Occipital lobe (tissue), 2 donors: ENCODE data around the gene BGLAP. TPM values are rescaled to one million over a fixed set of nuclear protein-coding genes. Genes with fewer than 3 reads are reported as not detected.

Experiments
- DNase-seq: peaks from one replicate; lab custom pipeline; 2025; lab: John Stamatoyannopoulos, UW
- total RNA-seq: library from RNA; depleted of rRNA; stranded (reverse); fragments of >200 nt; gene quantifications from one replicate; pipeline ENCODE4 v1.2.3, GENCODE V29; 2014

The BGLAP gene
- total RNA-seq, 1 donor from 2014 or later = not detected

- DNase-seq = no peak
These were observed 15.2 kb upstream of the BGLAP start for GRCh38 chr1:156226782-156227181.

GRCh38 chr1:156228501-156228900 is 13.5 kb upstream of the BGLAP start:
- no peak for DNase-seq

GRCh38 chr1:156229809-156230472 is 12.0 kb upstream of the BGLAP start:
- DNase-seq = no peak

- DNase-seq = no peak
These were observed 11.5 kb upstream of the BGLAP start for GRCh38 chr1:156230473-156230837.

GRCh38 chr1:156232201-156232894 is 9.6 kb upstream of the BGLAP start:
- DNase-seq = no peak

GRCh38 chr1:156233426-156234127 is 8.4 kb upstream of the BGLAP start:
- DNase-seq = no peak

GRCh38 chr1:156236164-156236563 is 5.8 kb upstream of the BGLAP start:
- no peak for DNase-seq

GRCh38 chr1:156238248-156238647 is 3.7 kb upstream of the BGLAP start:
- DNase-seq = no peak

GRCh38 chr1:156241311-156241811 is 623 bp upstream of the BGLAP start:
- no peak for DNase-seq

GRCh38 chr1:156242738-156243137 is 754 bp downstream of the BGLAP start:
- DNase-seq = no peak

GRCh38 chr1:156244126-156244525 is 2.1 kb downstream of the BGLAP start:
- no peak for DNase-seq

GRCh38 chr1:156244712-156245111 is 2.7 kb downstream of the BGLAP start:
- no peak for DNase-seq

GRCh38 chr1:156245451-156246232 is 3.7 kb downstream of the BGLAP start:
- DNase-seq = no peak

- DNase-seq = no peak
These were observed 4.3 kb downstream of the BGLAP start for GRCh38 chr1:156246241-156246780.

GRCh38 chr1:156246781-156247459 is 4.9 kb downstream of the BGLAP start:
- DNase-seq = no peak

- DNase-seq = peak; percentile 87
These were observed 5.7 kb downstream of the BGLAP start, which contains the start of gene PAQR6 for GRCh38 chr1:156247460-156248322. Gene PAQR6 (minus strand): TSS chr1:156248056. CDS start chr1:156246731, 1,325 bp downstream.

- DNase-seq = no peak
These were observed 6.3 kb downstream of the BGLAP start for GRCh38 chr1:156248323-156248683.

- DNase-seq = no peak
These were observed 7.6 kb downstream of the BGLAP start for GRCh38 chr1:156249593-156249992.

GRCh38 chr1:156251527-156251926 is 9.5 kb downstream of the BGLAP start:
- no peak for DNase-seq

- DNase-seq = no peak
These were observed 11.7 kb downstream of the BGLAP start for GRCh38 chr1:156253634-156254033.
